Heart right ventricle (tissue), 16 donors: ENCODE data around the gene CHTOP. TPM values are rescaled to one million over a fixed set of nuclear protein-coding genes. Genes with fewer than 3 reads are reported as not detected.
A peak's percentile ranks its signal among the peaks of the same experiment; 100 is the strongest.

Source experiments
- ATAC-seq, 8 donors: fragments of 200-7000 bp; cut with Tn5 transposase; one replicate each; pipeline ENCODE4 v1.9.1; 2020; ENCODE audit warnings: mild to moderate bottlenecking in 8 of 8, moderate library complexity in 8 of 8, moderate number of reproducible peaks in 1 of 8
- DNase-seq, 2 donors: peaks; one replicate each; pipeline ENCODE4 v3.0.0-alpha.2; 2020
- H3K27ac ChIP-seq, 10 donors: fragments of 200-600 bp; sonication (generic) in 2 of 10; one replicate each; pipeline versions ENCODE4 v1.5.0 to v1.8.0; 2020 to 2022; ENCODE audit warnings: mild to moderate bottlenecking in 3 of 10
- H3K27me3 ChIP-seq, 7 donors: fragments of 200-600 bp; one replicate each; pipeline ENCODE4 v1.8.0; 2021 to 2022; ENCODE audit warnings: mild to moderate bottlenecking in 2 of 7
- H3K36me3 ChIP-seq, 9 donors: fragments of 200-600 bp; sonication (generic) in 1 of 9; one replicate each; pipeline versions ENCODE4 v1.5.0 to v1.8.0; 2020 to 2022; ENCODE audit warnings: mild to moderate bottlenecking in 2 of 9
- H3K4me1 ChIP-seq, 9 donors: fragments of 200-600 bp; sonication (generic) in 1 of 9; one replicate each; pipeline versions ENCODE4 v1.5.0 to v1.8.0; 2020 to 2022; ENCODE audit warnings: mild to moderate bottlenecking in 4 of 9
- H3K4me3 ChIP-seq, 10 donors: fragments of 200-600 bp; sonication (generic) in 2 of 10; one replicate each; pipeline versions ENCODE4 v1.5.0 to v1.8.0; 2020 to 2022; ENCODE audit warnings: mild to moderate bottlenecking in 7 of 10, moderate library complexity in 2 of 10
- H3K9me3 ChIP-seq, 11 donors: fragments of 200-600 bp in 10 of 11; sonication (generic) in 2 of 11; one replicate each; pipeline versions ENCODE4 v1.5.0 to v1.8.0; 2013 to 2022; ENCODE audit warnings: mild to moderate bottlenecking in 2 of 11, control low read depth in 1 of 11, moderate library complexity in 1 of 11
- CTCF ChIP-seq, 9 donors: fragments of 200-600 bp; sonication (generic) in 2 of 9; IDR thresholded peaks; one replicate each; pipeline versions ENCODE4 v1.5.0 to v1.8.0; 2021 to 2022; ENCODE audit warnings: antibody characterized with exemption in 9 of 9, mild to moderate bottlenecking in 5 of 9, moderate library complexity in 1 of 9
- WGBS, 2 donors: extraction: QIAGEN DNeasy Blood & Tissue Kit; methylation state at CpG; one replicate each; pipeline ENCODE4 v1.1.7; 2013; ENCODE audit warnings: inconsistent platforms in 1 of 2; 5-methylcytosine and 5-hydroxymethylcytosine counted together
- intact Hi-C, 10 donors: fragments of 100-400 bp; cut with DNase I; formaldehyde crosslinking; loops; one replicate each; pipeline versions ENCODE4 v1.11.1 to v1.14.2; 2022
- polyA plus RNA-seq, 2 donors: library from polyadenylated mRNA; stranded (reverse); fragments of 200-250 nt; gene quantifications; one replicate each; pipeline ENCODE4 v1.2.3, GENCODE V29; 2013
- total RNA-seq, 10 donors: library from RNA; stranded (reverse); fragmentation: NEBNext Ultra II Directional in 3 of 10; extraction: Animal tissue kit (Norgen Biotek cat#: 25700) in 3 of 10; gene quantifications; one replicate each; pipeline versions ENCODE4 v1.2.1 to v1.2.4, GENCODE V29; 2021 to 2023
- donor health status: Arrhythmogenic right ventricular cardiomyopathy.
- donor health status: ischemic (EF 13 %, LVEDD 7.1; RV severe dilation, severe dysfunction).
- donor health status: healthy with polysubstance abuse.
- donor health status: DM: no; HTN: yes; CAD: no.
- donor health status: DM: no; HTN: no; CAD: no.
- donor health status: ischemic (EF 25% LVEDD 6.9; RV normal size, moderate dysfunction).
- donor health status: ischemic (EF 25% LVEDD 5.7; RV mildly dilated, moderate dysfunction).
- donor health status: healthy.
- donor health status: DM: yes; HTN: yes; CAD: no.
- donor health status: Ischemic cardiomyopathy.
- donor health status: ischemic (EF 35%, LVEDD 5.7; RV mildly dilated, moderate dysfunction).
- donor health status: nonischemic (EF 11% LVEDD 7.7; RV severe dilation, severe dysfunction).
- donor health status: DM: yes; HTN: yes; CAD: no.
- donor health status: PGD.
- donor health status: ischemic (EF 29% LVEDD 5.4; RV normal size, mild dysfunction).
- donor health status: nonischemic (EF 23%, LVEDD 6.1; RV moderate dilation, normal function).

Gene CHTOP
- total and polyA plus RNA-seq, 12 donors = 61.6 to 95.5 (median 77.7) TPM

- Histone ChIP-seq H3K27me3 (no peaks in the 10 kb centered on the region), H3K36me3 (peaks cover 0 to 61% (median 13%) of the 10 kb centered on the region in 9 donors), H3K27ac (no peak overlapping the region), H3K4me1 (peaks cover 5 to 27% (median 24%) of the 10 kb centered on the region in 9 donors), H3K4me3 (no peak overlapping the region), H3K9me3 (no peaks in the 10 kb centered on the region)
- no peak for ATAC-seq
- TF ChIP-seq CTCF (IDR thresholded peaks at IDR 0.05) = no peak
- DNase-seq = no peak
- WGBS, 2 donors = 97 to 99% methylated on average over 6 of the region's 6 CpGs
- intact Hi-C loops = loop anchor here in 8 of 10 donors (2.0 to 10.0 kb wide), 5 partner anchors 42 to 107 kb away; partner anchors contain the start of gene S100A6 (in 1 of the 8)
These were observed 14.7 kb upstream of the CHTOP start for GRCh38 chr1:153619171-153619570.

- ATAC-seq = peak in 1 of 8 donors; percentile 32
- Histone ChIP-seq H3K27me3 (no peaks in the 10 kb centered on the region), H3K27ac (peak overlapping the region in 1 of 10 donors; percentile 11), H3K4me1 (peaks cover 19 to 49% (median 39%) of the 10 kb centered on the region in 9 donors), H3K36me3 (peaks cover 0 to 72% (median 13%) of the 10 kb centered on the region in 9 donors), H3K9me3 (no peaks in the 10 kb centered on the region), H3K4me3 (no peak overlapping the region)
- intact Hi-C loops = no loop called here
- TF ChIP-seq CTCF (IDR thresholded peaks at IDR 0.05) = no peak
- 82 to 86% methylated on average over 7 of the region's 7 CpGs for WGBS, 2 donors
- DNase-seq = no peak
These were observed 10.8 kb upstream of the CHTOP start for GRCh38 chr1:153623101-153623500.

- Histone ChIP-seq H3K9me3 (no peaks in the 10 kb centered on the region), H3K4me3 (no peak overlapping the region), H3K36me3 (peaks cover 0 to 52% (median 2%) of the 10 kb centered on the region in 9 donors), H3K4me1 (peaks cover 19 to 59% (median 48%) of the 10 kb centered on the region in 9 donors), H3K27me3 (no peaks in the 10 kb centered on the region), H3K27ac (peak overlapping the region in 1 of 10 donors; percentile 98)
- intact Hi-C loops = loop anchor here in 1 of 10 donors (5.0 kb wide), 1 partner anchor 47 kb away; the partner anchor contains the start of gene ILF2
- DNase-seq = no peak
- no peak for ATAC-seq
- WGBS, 2 donors = 79 to 85% methylated on average over 10 of the region's 10 CpGs
- no peak for TF ChIP-seq CTCF (IDR thresholded peaks at IDR 0.05)
These were observed 8.8 kb upstream of the CHTOP start for GRCh38 chr1:153624965-153625611.

- peaks cover 19 to 71% (median 54%) of the 10 kb centered on the region in 9 donors for H3K4me1 ChIP-seq
These were observed 7.4 kb upstream of the CHTOP start for GRCh38 chr1:153626477-153626903.

More at GRCh38 chr1:153626477-153626903, 7.4 kb upstream of the CHTOP start:
- H3K9me3 ChIP-seq = no peaks in the 10 kb centered on the region
- no peak for ATAC-seq
- H3K4me3 ChIP-seq = peak overlapping the region; percentile 34 to 71 (median 60)
- intact Hi-C loops = loop anchor here in 1 of 10 donors (5.0 kb wide), 1 partner anchor 46 kb away; the partner anchor contains the start of gene ILF2
- H3K27me3 ChIP-seq = no peaks in the 10 kb centered on the region
- no peak for TF ChIP-seq CTCF (IDR thresholded peaks at IDR 0.05)
- no peak for DNase-seq
- WGBS, 2 donors = 51 to 61% methylated on average over 3 of the region's 3 CpGs
- H3K27ac ChIP-seq = peak overlapping the region; percentile 82 to 98 (median 91)
- H3K36me3 ChIP-seq = peaks cover 0 to 44% (median 0%) of the 10 kb centered on the region in 9 donors
